Neural progenitor cell (in vitro differentiated cells): ENCODE results near the gene VWA5B1.

ENCODE experiments used
- EZH2 ChIP-seq: fragments of 200-600 bp; sonication (generic); IDR thresholded peaks from 2 replicates; pipeline ENCODE4 v1.6.1; 2017; ENCODE audit warnings: antibody characterized with exemption, mild to moderate bottlenecking, moderate library complexity
- TF ChIP-seq, protein P1 (sequence below): fragments of 200-600 bp; sonication (generic); IDR thresholded peaks from 2 replicates; pipeline ENCODE4 v1.5.1; 2017; ENCODE audit warnings: antibody characterized with exemption, mild to moderate bottlenecking

- TF ChIP-seq, protein P1, sequence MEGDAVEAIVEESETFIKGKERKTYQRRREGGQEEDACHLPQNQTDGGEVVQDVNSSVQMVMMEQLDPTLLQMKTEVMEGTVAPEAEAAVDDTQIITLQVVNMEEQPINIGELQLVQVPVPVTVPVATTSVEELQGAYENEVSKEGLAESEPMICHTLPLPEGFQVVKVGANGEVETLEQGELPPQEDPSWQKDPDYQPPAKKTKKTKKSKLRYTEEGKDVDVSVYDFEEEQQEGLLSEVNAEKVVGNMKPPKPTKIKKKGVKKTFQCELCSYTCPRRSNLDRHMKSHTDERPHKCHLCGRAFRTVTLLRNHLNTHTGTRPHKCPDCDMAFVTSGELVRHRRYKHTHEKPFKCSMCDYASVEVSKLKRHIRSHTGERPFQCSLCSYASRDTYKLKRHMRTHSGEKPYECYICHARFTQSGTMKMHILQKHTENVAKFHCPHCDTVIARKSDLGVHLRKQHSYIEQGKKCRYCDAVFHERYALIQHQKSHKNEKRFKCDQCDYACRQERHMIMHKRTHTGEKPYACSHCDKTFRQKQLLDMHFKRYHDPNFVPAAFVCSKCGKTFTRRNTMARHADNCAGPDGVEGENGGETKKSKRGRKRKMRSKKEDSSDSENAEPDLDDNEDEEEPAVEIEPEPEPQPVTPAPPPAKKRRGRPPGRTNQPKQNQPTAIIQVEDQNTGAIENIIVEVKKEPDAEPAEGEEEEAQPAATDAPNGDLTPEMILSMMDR, result no peak
- peak; percentile 98 for TF ChIP-seq EZH2
Measured at GRCh38 chr1:20366056-20366462, 75.4 kb downstream of the VWA5B1 start.
